Epidermal melanocyte (primary cell): Measurements from ENCODE around the gene DDX54.

ENCODE experiments used
- DNase-seq: peaks from one replicate; pipeline ENCODE4 v3.0.0; 2011; ENCODE audit warnings: low spot score; ENCODE audit not compliant: insufficient read length

Gene DDX54

GRCh38 chr12:113185180-113186032 lies at the start of gene DDX54, which contains the start of gene RITA1:
TSS of gene DDX54 (minus strand) at chr12:113185478. CDS start at chr12:113185451, 27 bp downstream.
TSS of gene RITA1 (plus strand) at chr12:113185721. CDS start at chr12:113186747, 1,026 bp downstream.
- peak; percentile 50 for DNase-seq

- DNase-seq: no peak
Measured at GRCh38 chr12:113234483-113234882, 49.2 kb upstream of the DDX54 start.

- no peak for DNase-seq
Measured at GRCh38 chr12:113233967-113234366, 48.7 kb upstream of the DDX54 start.

- DNase-seq: no peak
Measured at GRCh38 chr12:113232840-113233585, 47.7 kb upstream of the DDX54 start.

GRCh38 chr12:113232089-113232839 lies 47.0 kb upstream of the DDX54 start:
- no peak for DNase-seq

- no peak for DNase-seq
Measured at GRCh38 chr12:113231235-113232088, 46.2 kb upstream of the DDX54 start.

GRCh38 chr12:113230315-113231234 lies 45.3 kb upstream of the DDX54 start:
- DNase-seq: no peak

GRCh38 chr12:113228394-113229028 lies 43.2 kb upstream of the DDX54 start:
- DNase-seq: no peak

GRCh38 chr12:113227686-113228391 lies 42.6 kb upstream of the DDX54 start:
- DNase-seq: no peak

- no peak for DNase-seq
Measured at GRCh38 chr12:113226696-113227568, 41.7 kb upstream of the DDX54 start.

- DNase-seq: no peak
Measured at GRCh38 chr12:113224955-113225354, 39.7 kb upstream of the DDX54 start.

GRCh38 chr12:113222730-113223531 lies 37.7 kb upstream of the DDX54 start:
- DNase-seq: peak; percentile 77

- DNase-seq: no peak
Measured at GRCh38 chr12:113221997-113222729, 36.9 kb upstream of the DDX54 start.

GRCh38 chr12:113221181-113221996 lies 36.1 kb upstream of the DDX54 start, which contains the start of gene TPCN1:
TSS of gene TPCN1 (plus strand) at chr12:113221464. CDS start at chr12:113226853, 5,389 bp downstream.
- DNase-seq: peak; percentile 96

- no peak for DNase-seq
Measured at GRCh38 chr12:113220593-113221180, 35.4 kb upstream of the DDX54 start.
